Measurements from ENCODE around the gene KCTD8. TPM values are rescaled to one million over a fixed set of nuclear protein-coding genes. Genes with fewer than 3 reads are reported as not detected.
"Not testable (repeated sequence)": the region's sequence is repeated elsewhere in the genome, so short reads cannot be mapped to it uniquely, and the experiment has no call there.

Gene KCTD8
- total RNA-seq, 3 donors from 2014 or later (not counting 1 experiment from before 2014, with no cell fraction given), result not detected

DNA sequence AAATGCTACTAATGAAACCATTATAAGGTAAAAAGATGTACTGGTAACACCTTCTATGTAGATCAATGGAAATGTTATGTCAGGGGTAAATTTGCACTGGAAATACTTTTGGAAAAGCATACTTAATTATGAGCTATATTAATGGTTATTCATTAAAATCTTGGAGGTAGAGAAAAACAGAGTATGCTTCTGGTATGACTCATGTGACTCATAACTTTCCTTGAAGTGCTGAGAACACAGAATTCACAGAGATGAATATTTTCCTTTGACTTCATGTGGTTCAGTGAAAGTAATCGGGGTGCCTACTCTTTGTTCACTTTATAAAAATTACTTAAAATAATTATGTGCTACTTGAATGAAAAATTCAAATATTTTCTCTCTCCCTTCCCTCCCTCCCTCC is 254.2 kb downstream of the KCTD8 start:
- no peak for ATAC-seq
- TF ChIP-seq, protein P1, sequence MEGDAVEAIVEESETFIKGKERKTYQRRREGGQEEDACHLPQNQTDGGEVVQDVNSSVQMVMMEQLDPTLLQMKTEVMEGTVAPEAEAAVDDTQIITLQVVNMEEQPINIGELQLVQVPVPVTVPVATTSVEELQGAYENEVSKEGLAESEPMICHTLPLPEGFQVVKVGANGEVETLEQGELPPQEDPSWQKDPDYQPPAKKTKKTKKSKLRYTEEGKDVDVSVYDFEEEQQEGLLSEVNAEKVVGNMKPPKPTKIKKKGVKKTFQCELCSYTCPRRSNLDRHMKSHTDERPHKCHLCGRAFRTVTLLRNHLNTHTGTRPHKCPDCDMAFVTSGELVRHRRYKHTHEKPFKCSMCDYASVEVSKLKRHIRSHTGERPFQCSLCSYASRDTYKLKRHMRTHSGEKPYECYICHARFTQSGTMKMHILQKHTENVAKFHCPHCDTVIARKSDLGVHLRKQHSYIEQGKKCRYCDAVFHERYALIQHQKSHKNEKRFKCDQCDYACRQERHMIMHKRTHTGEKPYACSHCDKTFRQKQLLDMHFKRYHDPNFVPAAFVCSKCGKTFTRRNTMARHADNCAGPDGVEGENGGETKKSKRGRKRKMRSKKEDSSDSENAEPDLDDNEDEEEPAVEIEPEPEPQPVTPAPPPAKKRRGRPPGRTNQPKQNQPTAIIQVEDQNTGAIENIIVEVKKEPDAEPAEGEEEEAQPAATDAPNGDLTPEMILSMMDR (IDR thresholded peaks at IDR 0.05), result no peak
- H3K4me3 ChIP-seq (ENCODE audit: low read length), result no peak overlapping the region
- no CpG with 5 or more reads among the region's 1 CpG for WGBS (ENCODE audit: insufficient coverage)
- Mint-ChIP-seq H3K9me3 (peaks cover 20 to 27% of the 10 kb centered on the region in 2 donors), H3K4me1 (no peaks in the 10 kb centered on the region), H3K27me3 (ENCODE audit: low read depth in 2 of 2) (no peaks in the 10 kb centered on the region), H3K36me3 (peaks cover 22% of the 10 kb centered on the region), H3K27ac (no peak overlapping the region), H3K4me3 (no peak overlapping the region)
- DNase-seq, result no peak
- no peaks in the 10 kb centered on the region for H3K27me3 ChIP-seq (ENCODE audit: control insufficient read depth, insufficient read depth, low read length)
- intact Hi-C loops (cut with micrococcal nuclease), result no loop called here
- no peak overlapping the region for H3K27ac ChIP-seq (ENCODE audit: low read length)
- peaks cover 8% of the 10 kb centered on the region for H3K9me3 ChIP-seq (ENCODE audit: control insufficient read depth, insufficient read depth, low read length)
- H3K4me1 ChIP-seq (ENCODE audit: control insufficient read depth, insufficient read depth, low read length), result no peaks in the 10 kb centered on the region
- H3K36me3 ChIP-seq (ENCODE audit: control insufficient read depth, insufficient read depth, low read length), result no peaks in the 10 kb centered on the region

- Mint-ChIP-seq H3K27me3 (ENCODE audit: low read depth in 2 of 2) (no peaks in the 10 kb centered on the region), H3K36me3 (peaks cover 7% of the 10 kb centered on the region), H3K4me1 (no peaks in the 10 kb centered on the region), H3K9me3 (peaks cover 23% of the 10 kb centered on the region in 2 donors), H3K27ac (no peak overlapping the region), H3K4me3 (no peak overlapping the region)
- Histone ChIP-seq H3K4me3 (ENCODE audit: low read length) (no peak overlapping the region), H3K36me3 (ENCODE audit: control insufficient read depth, insufficient read depth, low read length) (no peaks in the 10 kb centered on the region), H3K9me3 (ENCODE audit: control insufficient read depth, insufficient read depth, low read length) (no peaks in the 10 kb centered on the region), H3K27me3 (ENCODE audit: control insufficient read depth, insufficient read depth, low read length) (no peaks in the 10 kb centered on the region), H3K27ac (ENCODE audit: low read length) (no peak overlapping the region), H3K4me1 (ENCODE audit: control insufficient read depth, insufficient read depth, low read length) (no peaks in the 10 kb centered on the region)
- DNase-seq (no peak), ATAC-seq (no peak)
- TF ChIP-seq, protein P1 (IDR thresholded peaks at IDR 0.05), result no peak
- intact Hi-C loops (cut with micrococcal nuclease), result no loop called here
- 100% methylated on average over 1 of the region's 1 CpG for WGBS (ENCODE audit: insufficient coverage)
These were observed 261.8 kb downstream of the KCTD8 start for GRCh38 chr4:44186850-44187246.

- Mint-ChIP-seq H3K36me3 (peaks cover 7% of the 10 kb centered on the region), H3K27ac (no peak overlapping the region), H3K4me3 (no peak overlapping the region), H3K27me3 (ENCODE audit: low read depth in 2 of 2) (no peaks in the 10 kb centered on the region), H3K4me1 (no peaks in the 10 kb centered on the region), H3K9me3 (peaks cover 20 to 21% of the 10 kb centered on the region in 2 donors)
- no peaks in the 10 kb centered on the region for H3K27me3 ChIP-seq (ENCODE audit: control insufficient read depth, insufficient read depth, low read length)
- H3K4me3 ChIP-seq (ENCODE audit: low read length), result no peak overlapping the region
- H3K4me1 ChIP-seq (ENCODE audit: control insufficient read depth, insufficient read depth, low read length), result no peaks in the 10 kb centered on the region
- ATAC-seq, result no peak
- no peak overlapping the region for H3K27ac ChIP-seq (ENCODE audit: low read length)
- WGBS (ENCODE audit: insufficient coverage), result 79% methylated on average over 21 of the region's 23 CpGs
- TF ChIP-seq, protein P1 (IDR thresholded peaks at IDR 0.05), result no peak
- intact Hi-C loops (cut with micrococcal nuclease), result no loop called here
- H3K9me3 ChIP-seq (ENCODE audit: control insufficient read depth, insufficient read depth, low read length), result no peaks in the 10 kb centered on the region
- H3K36me3 ChIP-seq (ENCODE audit: control insufficient read depth, insufficient read depth, low read length), result no peaks in the 10 kb centered on the region
- no peak for DNase-seq
These were observed 262.3 kb downstream of the KCTD8 start for GRCh38 chr4:44186096-44186849.

DNA sequence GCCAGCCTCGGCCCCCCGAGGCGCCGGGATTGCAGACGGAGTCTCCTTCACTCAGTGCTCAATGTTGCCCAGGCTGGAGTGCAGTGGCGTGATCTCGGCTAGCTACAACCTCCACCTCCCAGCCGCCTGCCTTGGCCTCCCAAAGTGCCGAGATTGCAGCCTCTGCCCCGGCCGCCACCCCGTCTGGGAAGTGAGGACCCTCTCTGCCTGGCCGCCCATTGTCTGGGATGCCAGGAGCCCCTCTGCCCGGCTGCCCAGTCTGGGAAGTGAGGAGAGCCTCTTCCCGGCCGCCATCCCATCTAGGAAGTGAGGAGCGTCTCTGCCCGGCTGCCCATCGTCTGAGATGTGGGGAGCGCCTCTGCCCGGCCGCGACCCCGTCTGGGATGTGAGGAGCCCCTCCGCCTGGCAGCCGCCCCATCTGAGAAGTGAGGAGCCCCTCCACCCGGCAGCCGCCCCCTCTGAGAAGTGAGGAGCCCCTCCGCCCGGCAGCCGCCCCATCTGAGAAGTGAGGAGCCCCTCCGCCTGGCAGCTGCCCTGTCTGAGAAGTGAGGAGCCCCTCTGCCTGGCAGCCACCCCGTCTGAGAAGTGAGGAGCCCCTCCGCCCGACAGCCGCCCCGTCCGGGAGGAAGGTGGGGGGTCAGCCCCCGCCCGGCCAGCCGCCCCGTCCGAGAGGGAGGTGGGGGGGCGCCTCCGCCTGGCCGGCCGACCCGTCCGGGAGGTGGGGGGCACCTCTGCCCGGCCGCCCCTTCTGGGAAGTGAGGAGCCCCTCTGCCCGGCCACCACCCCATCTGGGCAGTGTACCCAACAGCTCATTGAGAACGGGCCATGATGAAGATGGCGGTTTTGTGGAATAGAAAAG is 266.9 kb downstream of the KCTD8 start:
- intact Hi-C loops (cut with micrococcal nuclease); H3K27me3 Mint-ChIP-seq (ENCODE audit: low read depth in 2 of 2); H3K27ac Mint-ChIP-seq; H3K27me3 ChIP-seq (ENCODE audit: control insufficient read depth, insufficient read depth, low read length); ATAC-seq; H3K27ac ChIP-seq (ENCODE audit: low read length); H3K36me3 Mint-ChIP-seq; H3K4me1 Mint-ChIP-seq; H3K4me3 ChIP-seq (ENCODE audit: low read length); H3K36me3 ChIP-seq (ENCODE audit: control insufficient read depth, insufficient read depth, low read length); H3K9me3 ChIP-seq (ENCODE audit: control insufficient read depth, insufficient read depth, low read length); DNase-seq; H3K4me1 ChIP-seq (ENCODE audit: control insufficient read depth, insufficient read depth, low read length); H3K4me3 Mint-ChIP-seq: not testable (repeated sequence)
- 95% methylated on average over 54 of the region's 54 CpGs for whole genome bisulfite sequencing (ENCODE audit: insufficient coverage)
- H3K9me3 Mint-ChIP-seq, result peaks cover 11 to 13% of the 10 kb centered on the region in 2 donors

- H3K9me3 ChIP-seq (ENCODE audit: control insufficient read depth, insufficient read depth, low read length); H3K27me3 Mint-ChIP-seq (ENCODE audit: low read depth in 2 of 2); H3K27ac ChIP-seq (ENCODE audit: low read length); H3K27me3 ChIP-seq (ENCODE audit: control insufficient read depth, insufficient read depth, low read length); H3K4me1 Mint-ChIP-seq; intact Hi-C loops (cut with micrococcal nuclease); ATAC-seq; DNase-seq; H3K4me3 ChIP-seq (ENCODE audit: low read length); H3K4me1 ChIP-seq (ENCODE audit: control insufficient read depth, insufficient read depth, low read length); H3K36me3 Mint-ChIP-seq; H3K36me3 ChIP-seq (ENCODE audit: control insufficient read depth, insufficient read depth, low read length); H3K4me3 Mint-ChIP-seq; H3K27ac Mint-ChIP-seq: not testable (repeated sequence)
- WGBS (ENCODE audit: insufficient coverage), result 94% methylated on average over 25 of the region's 27 CpGs
- peaks cover 9 to 30% of the 10 kb centered on the region in 2 donors for H3K9me3 Mint-ChIP-seq
These were observed 280.8 kb downstream of the KCTD8 start for GRCh38 chr4:44167766-44168165.
